CD4-positive, alpha-beta T cell treated with Interleukin-12 subunit alpha and Interleukin-12 subunit beta, for 1 hour (primary cell): ENCODE measurements around the gene STRN3.
"Not testable (repeated sequence)": the region's sequence is repeated elsewhere in the genome, so short reads cannot be mapped to it uniquely, and the experiment has no call there.

Source experiments
- DNase-seq: peaks from one replicate; pipeline ENCODE4 v3.0.0-alpha.2; 2020

Gene STRN3

GRCh38 chr14:30999038-30999773 is 27.0 kb downstream of the STRN3 start:
- no peak for DNase-seq

- DNase-seq = no peak
Measured at GRCh38 chr14:30998100-30998706, 28.0 kb downstream of the STRN3 start.

- DNase-seq = no peak
Measured at GRCh38 chr14:30996892-30997659, 29.1 kb downstream of the STRN3 start.

GRCh38 chr14:30995689-30996088 is 30.5 kb downstream of the STRN3 start:
- DNase-seq = no peak

GRCh38 chr14:30994681-30995620 is 31.2 kb downstream of the STRN3 start:
- no peak for DNase-seq

- no peak for DNase-seq
Measured at GRCh38 chr14:30993071-30993470, 33.1 kb downstream of the STRN3 start.

GRCh38 chr14:30991408-30991807 is 34.8 kb downstream of the STRN3 start:
- DNase-seq = no peak

- no peak for DNase-seq
Measured at GRCh38 chr14:30990770-30991169, 35.4 kb downstream of the STRN3 start.

GRCh38 chr14:30988509-30988908 is 37.7 kb downstream of the STRN3 start:
- DNase-seq = no peak

- no peak for DNase-seq
Measured at GRCh38 chr14:30985796-30986195, 40.4 kb downstream of the STRN3 start.

- no peak for DNase-seq
Measured at GRCh38 chr14:30983858-30984257, 42.3 kb downstream of the STRN3 start.

GRCh38 chr14:30982533-30982932 is 43.6 kb downstream of the STRN3 start:
- no peak for DNase-seq

- no peak for DNase-seq
Measured at GRCh38 chr14:30980980-30981379, 45.2 kb downstream of the STRN3 start.

GRCh38 chr14:30980106-30980704 is 46.0 kb downstream of the STRN3 start:
- peak; percentile 74 for DNase-seq

- DNase-seq = no peak
Measured at GRCh38 chr14:30977752-30978151, 48.4 kb downstream of the STRN3 start.

GRCh38 chr14:30974628-30975027 is 51.6 kb downstream of the STRN3 start:
- DNase-seq = no peak

GRCh38 chr14:30972882-30973582 is 53.1 kb downstream of the STRN3 start:
- no peak for DNase-seq

GRCh38 chr14:30972036-30972732 is 54.0 kb downstream of the STRN3 start:
- DNase-seq = not testable (repeated sequence)

- DNase-seq = no peak
Measured at GRCh38 chr14:30971586-30971985, 54.6 kb downstream of the STRN3 start.

- DNase-seq = not testable (repeated sequence)
Measured at GRCh38 chr14:30969796-30970195, 56.4 kb downstream of the STRN3 start.
